HG03575 (cell line): Measurements from ENCODE around the gene TRIM61.
"Not testable (repeated sequence)": the region's sequence is repeated elsewhere in the genome, so short reads cannot be mapped to it uniquely, and the experiment has no call there.

Experiments used
- ATAC-seq: cut with Tn5 transposase; IDR thresholded peaks from one replicate; pipeline ENCODE4 v1.9.1; 2021; ENCODE audit not compliant: unreplicated experiment, insufficient number of reproducible peaks, low FRiP score; ENCODE audit errors: extremely low read depth

The TRIM61 gene

DNA sequence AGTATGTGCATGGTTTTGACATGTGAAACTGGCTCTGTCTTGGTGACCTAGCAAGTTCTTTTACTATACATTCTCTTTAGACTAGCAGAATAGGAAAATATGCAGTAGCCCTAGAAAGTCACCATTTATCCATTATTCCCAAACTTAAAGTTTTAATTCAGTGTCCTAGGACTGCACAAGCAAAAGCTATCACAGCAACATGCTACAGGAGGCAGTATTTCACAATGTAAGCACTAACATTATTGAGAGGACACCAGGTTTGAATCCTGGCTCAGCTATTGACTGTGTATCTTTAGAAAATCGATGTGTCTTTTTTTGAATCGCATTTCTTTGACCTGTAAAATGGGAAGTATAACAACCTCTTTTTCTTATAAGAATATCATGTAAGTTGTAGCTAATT is 5.5 kb downstream of the TRIM61 start:
- ATAC-seq = not testable (repeated sequence)

DNA sequence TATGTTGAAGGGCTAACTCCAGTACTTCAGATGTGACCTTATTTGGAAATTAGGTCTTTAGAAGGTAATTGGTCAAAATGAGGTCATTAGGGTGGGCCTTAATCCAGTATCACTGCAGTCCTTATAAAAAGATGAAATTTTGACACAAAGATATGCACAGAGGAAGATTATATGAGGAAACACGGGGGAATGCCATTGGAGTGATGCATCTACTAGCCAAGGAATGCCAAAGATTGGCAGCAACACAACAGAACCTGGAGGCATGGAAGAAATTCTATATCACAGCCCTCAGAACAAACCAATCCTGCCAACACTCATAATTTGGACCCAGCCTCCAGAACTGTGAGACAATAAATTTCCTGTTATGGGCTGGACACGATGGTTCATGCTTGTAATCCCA is 17.6 kb downstream of the TRIM61 start:
- ATAC-seq = no peak

DNA sequence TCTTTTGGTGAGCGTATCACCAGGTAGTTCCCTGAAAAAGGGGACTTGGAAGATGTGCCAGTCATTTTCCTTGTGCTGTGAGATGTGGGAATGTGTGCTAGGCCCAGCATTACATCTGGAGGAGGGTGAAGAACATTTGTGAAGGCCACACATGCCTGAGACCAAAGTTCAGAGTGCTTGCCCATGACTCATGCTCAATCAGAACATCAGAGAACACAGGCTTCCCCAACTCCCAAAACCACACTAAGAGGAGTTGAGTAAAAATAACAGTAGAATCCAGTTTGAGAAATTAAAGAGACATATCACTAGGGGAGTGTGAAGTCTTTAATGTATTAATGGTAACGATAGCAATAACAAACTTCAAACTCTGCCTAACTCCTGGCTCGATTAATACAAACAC is 18.0 kb downstream of the TRIM61 start:
- not testable (repeated sequence) for ATAC-seq

DNA sequence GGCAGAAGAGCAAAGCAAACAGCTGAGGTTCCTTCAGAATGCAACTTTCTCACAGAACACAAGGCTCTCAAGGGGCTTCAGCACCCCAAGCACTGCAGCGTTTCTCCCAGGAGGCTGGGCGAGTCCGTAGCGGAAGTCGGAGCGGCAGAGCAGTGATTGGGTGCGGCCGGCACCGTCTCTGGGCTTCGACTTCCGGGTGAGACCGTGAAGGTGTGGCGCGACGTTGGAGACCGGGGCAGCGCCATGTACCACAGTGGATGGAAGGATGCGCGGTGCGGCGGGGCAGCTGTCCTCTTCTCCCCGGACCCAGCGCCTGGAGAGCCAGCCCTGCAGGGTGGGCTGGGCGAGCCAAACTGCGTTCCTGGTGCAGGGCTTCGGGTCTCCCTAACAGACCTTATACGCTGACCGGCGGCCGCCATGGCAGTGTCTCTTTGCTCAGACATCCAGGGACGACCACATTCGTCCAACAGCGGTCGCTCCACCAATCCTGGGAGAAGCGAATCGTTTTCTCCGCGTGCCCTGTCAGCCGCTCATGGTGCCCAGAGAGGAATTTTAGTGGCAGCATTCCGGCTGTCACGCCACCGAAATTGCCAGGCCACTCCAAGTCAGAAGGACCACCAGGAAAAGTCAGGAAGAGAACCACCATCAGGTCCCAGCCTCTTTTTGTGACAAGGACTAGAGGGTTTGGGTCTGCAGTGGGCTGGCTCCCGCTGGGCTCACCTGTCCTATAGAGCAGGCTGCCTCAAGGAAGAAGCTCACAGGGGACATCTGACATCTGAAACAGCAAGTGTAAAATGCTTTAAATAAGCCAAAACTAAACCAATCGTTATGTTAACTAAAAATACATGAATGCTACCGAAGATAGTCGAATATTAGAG is 20.5 kb downstream of the TRIM61 start:
- ATAC-seq = peak; percentile 99

DNA sequence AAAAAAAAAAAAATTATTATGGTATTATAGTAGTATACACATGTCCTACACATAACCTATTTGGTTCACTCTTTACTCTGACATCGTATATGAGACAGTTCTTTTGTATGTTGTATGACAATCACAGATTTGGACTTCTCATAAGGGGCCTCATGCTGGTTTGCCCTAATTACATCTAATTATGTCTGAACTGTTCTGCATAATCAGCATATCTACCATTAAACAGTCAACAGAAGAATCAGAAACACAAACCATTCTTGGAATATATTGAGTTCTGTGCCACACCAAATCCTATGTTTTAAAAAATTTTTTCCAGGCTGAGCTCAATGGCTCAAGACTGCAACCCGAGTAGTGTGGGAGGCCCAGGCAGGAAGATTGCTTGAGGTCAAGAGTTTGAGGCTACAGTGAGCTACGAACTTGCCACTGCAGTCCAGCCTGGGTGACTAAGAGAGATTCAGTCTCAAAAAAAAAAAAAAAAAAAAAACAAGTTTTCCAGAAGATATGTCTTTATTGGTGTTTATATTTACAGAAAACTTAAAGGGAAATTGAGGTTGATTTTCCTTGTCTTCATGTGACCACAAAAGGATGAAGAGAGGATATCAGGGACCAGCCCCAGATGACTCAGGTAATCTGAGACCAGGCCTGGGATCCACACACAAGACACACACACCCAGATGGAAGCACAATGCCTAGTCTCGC is 22.2 kb downstream of the TRIM61 start:
- no peak for ATAC-seq

DNA sequence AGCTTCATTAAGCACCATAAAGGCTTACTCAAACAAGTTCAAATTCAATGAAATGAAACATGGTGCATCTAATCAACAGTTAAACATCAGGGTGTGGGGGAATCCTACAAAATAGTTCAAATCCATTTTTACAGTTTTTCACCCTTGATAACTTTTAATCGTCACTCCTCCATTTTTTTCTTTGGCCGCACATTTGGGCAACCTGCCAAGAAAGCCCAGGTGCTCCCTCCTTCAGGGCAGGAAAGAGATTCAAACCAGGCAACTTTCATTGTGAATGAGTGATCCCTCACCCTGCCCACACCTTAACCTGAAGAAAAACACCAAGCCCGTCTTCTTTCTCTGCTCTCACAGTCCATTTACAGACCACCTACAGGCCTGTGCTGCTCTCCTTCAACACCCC is 24.9 kb downstream of the TRIM61 start:
- ATAC-seq = no peak

DNA sequence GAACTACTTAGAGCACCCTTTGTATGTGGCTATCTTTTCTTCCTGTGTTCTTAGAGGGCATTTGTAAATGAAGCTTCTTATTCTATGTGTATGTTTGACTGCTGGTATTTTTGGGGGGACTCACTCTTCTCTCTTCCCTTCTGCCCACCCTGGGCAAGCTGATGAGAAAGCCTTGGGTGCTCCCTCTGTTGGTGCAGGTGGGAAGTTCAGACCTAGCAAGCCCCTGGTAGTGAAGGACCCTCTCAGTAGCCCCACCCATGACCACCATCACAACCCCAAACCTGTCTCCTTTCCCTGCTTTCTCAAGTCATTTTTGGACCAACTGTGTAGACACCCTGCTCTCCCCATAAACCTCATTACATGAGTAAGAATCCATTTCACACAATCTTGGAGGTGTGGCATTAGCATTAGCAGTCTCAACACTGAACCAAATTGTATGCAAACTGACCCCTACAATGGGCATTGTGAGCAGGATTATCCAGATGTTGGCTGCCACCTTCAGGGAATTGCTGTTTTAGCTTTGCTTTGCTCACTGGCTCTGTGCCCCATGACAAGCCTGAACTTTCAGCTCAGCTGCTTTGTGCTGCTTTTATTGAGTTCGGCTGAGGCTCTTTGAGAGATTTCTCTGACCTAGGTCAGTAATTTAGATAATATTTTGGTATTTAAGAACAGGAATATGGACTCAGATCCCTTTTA is 27.9 kb downstream of the TRIM61 start:
- no peak for ATAC-seq

DNA sequence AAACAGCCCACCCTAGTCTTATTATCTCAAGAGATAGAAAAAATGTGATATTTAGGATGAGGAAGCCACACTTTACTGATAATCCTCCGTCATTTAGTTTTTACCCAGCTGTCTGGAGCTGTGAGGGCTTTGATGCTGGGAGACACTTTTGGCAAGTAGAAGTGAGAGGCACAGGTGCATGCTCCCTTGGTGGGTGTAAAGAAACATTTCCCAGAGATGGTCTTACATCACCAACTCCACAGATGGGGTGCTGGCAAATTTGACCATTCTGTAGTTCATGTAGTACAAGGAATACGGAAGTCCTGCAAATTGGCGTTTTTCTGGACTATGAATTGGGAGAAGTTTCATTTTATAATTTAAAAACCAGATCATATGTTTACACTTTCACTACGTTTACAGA is 28.5 kb downstream of the TRIM61 start:
- ATAC-seq = no peak

DNA sequence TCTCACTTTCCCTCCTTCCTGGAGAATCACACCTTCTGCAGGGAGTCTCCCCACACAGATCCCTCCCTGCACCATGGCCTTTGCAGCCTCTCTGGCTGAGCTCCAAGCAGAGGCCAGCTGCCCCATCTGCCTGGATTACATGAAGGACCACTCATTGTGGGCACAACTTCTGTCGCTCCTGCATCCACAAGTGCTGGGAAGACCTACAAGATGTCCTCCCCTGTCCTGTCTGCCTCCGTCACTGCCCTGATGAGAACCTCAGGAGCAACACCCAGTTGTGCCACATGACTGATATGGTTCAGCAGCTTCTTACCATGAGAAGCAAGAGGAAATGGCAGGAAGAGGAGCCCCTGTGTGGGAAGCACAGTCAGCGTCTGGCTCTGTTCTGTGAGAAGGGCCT is 29.5 kb downstream of the TRIM61 start:
- not testable (repeated sequence) for ATAC-seq

DNA sequence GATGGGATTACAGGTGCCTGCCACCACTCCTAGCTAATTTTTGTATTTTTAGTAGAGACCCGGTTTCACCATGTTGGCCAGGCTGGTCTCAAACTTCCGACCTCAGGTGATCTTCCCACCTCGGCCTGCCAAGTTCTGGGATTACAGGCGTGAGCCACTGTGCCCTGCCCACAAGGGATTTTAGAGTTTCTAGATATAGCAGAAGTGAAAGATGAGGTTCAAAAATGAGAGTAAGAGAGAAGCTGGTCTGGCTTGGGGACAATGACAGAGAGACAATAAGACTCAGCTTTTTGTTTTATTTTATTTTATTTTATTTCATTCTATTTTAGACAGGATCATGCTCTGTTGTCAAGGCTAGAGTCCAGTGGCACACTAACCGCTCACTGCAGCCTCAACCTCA is 30.6 kb downstream of the TRIM61 start:
- no peak for ATAC-seq

DNA sequence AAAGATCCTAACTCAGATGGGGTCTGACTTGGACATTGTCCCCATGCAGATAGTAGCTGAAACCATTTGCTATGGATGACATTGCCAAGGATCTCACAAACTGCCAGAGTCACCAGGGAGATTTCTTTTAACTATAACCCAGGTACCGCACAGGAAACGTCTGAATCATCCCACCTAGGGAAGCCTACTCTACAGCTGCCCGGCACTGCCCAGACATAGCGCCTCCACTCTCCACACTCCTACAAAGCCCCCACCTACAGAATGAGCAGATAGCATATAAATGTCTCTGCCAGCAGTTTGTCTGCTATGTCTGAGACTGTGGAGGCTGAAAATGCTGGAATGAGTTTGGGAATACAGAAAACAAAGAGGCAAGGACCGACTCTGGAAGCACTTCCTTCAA is 32.3 kb downstream of the TRIM61 start:
- ATAC-seq = no peak

DNA sequence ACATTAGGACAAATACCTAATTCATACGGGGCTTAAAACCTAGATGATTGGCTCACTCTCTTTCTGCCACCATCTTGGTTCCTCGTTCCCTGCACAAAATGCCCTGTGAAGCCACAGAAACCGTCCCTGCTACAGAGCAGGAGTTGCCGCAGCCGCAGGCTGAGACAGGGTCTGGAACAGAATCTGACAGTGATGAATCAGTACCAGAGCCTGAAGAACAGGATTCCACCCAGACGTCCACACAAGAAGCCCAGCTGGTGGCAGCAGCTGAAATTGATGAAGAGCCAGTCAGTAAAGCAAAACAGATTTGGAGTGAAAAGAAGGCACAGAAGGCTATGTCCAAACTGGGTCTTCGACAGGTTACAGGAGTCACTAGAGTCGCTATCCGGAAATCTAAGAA is 34.3 kb downstream of the TRIM61 start:
- no peak for ATAC-seq

DNA sequence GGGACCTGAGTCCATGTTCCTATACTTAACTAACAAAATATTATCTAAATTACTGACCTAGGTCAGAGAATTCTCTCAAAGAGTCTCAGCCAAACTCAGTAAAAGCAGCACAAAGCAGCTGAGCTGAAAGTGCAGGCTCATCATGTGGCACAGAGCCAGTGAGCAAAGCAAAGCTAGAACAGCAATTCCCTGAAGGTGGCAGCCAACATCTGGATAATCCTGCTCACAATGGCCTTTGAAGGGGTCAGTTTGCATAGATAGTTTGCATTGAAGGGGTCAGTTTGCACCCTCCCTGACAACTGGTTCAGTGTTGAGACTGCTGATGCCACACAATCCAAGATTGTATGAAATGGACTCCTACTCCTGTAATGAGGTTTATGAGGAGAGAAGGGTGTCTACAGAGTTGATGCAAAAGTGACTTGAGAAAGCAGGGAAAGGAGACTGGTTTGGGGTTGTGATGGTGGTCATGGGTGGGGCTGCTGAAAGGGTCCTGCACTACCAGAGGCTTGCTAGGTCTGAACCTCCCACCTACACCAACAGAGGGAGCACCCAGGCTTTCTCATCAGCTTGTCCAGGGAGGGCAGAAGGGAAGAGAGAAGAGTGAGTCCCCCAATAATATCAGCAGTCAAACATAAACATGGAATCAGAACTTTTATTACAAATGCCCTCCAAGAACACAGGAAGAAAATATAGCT is 39.7 kb downstream of the TRIM61 start:
- ATAC-seq = no peak

DNA sequence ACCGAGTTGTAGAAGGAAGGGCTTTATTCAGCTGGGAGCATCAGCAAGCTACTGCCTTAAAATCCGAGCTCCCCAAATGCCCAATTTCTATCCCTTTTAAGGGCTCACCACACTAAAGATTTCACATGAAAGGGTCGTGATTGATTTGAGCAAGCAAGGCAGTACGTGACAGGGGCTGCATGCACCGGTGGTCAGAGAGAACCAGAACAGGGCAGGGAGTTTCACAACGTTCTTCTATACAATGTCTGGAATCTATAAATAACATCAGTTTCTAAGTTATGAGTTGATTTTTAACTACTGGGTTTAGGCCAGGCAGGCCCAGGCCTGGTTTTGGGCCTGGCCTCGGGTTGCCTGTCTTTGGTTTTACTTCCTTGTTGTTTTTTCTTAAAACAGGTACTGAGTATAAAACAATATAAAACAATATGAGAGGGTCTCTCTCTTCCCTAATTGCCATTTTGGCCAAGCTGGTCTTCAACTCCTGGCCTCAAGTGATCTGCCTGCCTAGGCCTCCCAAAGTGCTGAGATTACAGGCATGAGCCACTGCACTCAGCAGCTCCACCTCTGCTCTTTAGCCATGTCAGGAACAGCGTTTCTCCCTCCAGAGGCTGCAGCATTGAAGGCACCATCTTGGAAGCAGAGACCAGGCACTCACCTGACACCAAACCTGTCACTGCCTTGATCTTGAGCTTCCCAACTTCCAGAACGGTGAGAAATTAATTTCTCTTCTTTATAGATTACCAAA is 41.4 kb downstream of the TRIM61 start:
- ATAC-seq = peak; percentile 27

DNA sequence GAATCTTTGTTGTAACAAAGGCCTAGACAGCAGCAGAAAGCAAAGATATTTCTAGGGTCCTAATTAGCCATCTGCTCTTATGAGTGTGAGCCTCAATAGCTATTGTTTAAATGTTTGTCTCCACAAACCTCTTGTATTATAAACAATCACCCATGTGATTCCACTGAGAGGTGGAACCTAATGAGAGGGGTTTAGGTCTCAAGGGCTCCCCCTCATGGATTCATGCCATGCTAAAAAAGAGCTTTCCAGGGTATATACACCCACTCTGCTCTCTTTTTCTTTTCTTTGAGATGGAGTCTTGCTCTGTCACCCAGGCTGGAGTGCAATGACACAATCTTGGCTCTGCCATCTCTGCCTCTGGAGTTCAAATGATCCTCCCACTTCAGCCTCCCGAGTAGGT is 42.1 kb downstream of the TRIM61 start:
- ATAC-seq = peak; percentile 40

DNA sequence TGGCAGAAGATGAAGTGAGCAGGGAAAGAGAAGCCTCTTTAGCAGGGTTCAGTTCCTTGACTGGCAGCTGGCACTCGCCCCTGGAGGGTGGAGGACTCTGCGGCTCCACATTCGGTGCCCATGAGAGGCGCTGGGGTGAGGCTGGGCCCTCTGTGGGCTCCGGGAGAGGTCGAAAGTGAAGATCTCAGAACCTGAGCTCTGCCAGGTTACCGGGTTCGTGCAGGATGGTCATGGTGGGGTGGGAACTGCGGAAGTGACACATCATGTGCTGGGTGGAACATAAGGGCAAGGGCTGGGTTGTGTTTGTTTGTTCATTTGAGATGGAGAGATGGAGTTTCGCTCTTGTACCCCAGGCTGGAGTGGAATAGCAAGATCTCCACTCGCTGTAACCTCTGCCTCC is 44.2 kb downstream of the TRIM61 start:
- no peak for ATAC-seq

DNA sequence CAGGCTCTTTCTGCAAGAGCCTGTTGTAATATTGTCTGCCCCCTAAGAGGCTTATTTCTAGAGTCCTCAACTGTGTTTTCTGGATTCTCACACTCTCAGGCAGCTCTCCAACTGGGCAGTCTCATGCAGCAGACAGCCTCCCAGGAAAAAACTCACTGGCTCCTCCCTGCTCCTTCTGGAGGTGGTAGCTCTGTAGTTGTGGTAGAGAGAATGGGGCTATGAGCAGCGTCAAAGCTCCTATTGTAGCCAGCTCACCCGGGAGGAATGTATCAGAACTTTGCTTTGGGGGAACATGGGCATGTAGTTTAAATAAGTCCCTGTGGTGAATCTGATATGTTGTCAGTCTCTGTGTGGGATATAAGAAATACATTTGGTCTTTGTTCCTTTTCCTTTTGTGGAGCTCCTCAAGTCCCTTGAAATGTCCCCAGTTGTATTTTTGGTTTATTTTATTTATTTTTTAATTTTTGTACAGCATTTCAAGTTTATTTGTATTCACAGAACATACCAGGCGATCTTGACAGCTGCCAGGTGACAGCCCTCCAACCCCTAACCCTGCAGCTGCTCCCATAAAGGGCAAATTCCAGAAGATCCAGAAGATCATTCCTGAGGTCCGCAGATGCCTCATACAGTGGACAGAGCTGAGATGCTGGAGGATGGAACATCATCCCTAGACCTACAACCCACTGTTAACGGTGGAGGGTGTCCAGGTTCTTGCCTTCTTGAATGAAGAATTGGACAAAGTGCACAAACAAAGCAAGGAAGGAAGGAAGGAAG is 45.7 kb downstream of the TRIM61 start:
- no peak for ATAC-seq

DNA sequence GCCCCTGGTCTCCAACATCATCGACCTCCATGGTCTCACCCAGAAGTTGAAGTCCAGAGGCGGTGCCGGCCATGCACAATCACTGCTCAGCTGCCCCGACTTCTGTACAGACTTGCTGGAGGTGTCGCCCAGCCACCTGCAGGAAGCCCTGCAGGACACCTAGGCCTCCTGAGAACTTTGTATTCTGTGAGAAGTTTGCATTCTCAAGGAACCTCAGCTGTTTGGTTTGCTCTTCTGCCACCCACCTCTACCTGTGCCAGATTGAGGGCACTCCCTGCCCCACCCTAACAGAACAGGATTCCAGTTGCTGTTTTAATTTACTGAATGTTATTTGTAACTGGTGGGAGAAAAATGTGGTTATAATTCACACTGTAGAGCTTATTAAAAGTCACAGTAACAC is 46.8 kb downstream of the TRIM61 start:
- ATAC-seq = no peak
